Stimulated activated CD8-positive, alpha-beta memory T cell treated with anti-CD3 and anti-CD28 coated beads, Interleukin-4, amount 100 ng/mL, for 1 hour (primary cell): ENCODE results near the gene GBF1.
"Not testable (repeated sequence)": the region's sequence is repeated elsewhere in the genome, so short reads cannot be mapped to it uniquely, and the experiment has no call there.

ENCODE experiments used
- DNase-seq, 2 donors: peaks; one replicate each; pipeline ENCODE4 v3.0.0-alpha.2; 2020; ENCODE audit warnings: low read depth in 2 of 2, low spot score in 1 of 2

The GBF1 gene, protein sequence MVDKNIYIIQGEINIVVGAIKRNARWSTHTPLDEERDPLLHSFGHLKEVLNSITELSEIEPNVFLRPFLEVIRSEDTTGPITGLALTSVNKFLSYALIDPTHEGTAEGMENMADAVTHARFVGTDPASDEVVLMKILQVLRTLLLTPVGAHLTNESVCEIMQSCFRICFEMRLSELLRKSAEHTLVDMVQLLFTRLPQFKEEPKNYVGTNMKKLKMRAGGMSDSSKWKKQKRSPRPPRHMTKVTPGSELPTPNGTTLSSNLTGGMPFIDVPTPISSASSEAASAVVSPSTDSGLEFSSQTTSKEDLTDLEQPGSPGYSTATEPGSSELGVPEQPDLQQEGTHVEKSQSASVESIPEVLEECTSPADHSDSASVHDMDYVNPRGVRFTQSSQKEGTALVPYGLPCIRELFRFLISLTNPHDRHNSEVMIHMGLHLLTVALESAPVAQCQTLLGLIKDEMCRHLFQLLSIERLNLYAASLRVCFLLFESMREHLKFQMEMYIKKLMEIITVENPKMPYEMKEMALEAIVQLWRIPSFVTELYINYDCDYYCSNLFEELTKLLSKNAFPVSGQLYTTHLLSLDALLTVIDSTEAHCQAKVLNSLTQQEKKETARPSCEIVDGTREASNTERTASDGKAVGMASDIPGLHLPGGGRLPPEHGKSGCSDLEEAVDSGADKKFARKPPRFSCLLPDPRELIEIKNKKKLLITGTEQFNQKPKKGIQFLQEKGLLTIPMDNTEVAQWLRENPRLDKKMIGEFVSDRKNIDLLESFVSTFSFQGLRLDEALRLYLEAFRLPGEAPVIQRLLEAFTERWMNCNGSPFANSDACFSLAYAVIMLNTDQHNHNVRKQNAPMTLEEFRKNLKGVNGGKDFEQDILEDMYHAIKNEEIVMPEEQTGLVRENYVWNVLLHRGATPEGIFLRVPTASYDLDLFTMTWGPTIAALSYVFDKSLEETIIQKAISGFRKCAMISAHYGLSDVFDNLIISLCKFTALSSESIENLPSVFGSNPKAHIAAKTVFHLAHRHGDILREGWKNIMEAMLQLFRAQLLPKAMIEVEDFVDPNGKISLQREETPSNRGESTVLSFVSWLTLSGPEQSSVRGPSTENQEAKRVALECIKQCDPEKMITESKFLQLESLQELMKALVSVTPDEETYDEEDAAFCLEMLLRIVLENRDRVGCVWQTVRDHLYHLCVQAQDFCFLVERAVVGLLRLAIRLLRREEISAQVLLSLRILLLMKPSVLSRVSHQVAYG (N-terminal part only)

DNA sequence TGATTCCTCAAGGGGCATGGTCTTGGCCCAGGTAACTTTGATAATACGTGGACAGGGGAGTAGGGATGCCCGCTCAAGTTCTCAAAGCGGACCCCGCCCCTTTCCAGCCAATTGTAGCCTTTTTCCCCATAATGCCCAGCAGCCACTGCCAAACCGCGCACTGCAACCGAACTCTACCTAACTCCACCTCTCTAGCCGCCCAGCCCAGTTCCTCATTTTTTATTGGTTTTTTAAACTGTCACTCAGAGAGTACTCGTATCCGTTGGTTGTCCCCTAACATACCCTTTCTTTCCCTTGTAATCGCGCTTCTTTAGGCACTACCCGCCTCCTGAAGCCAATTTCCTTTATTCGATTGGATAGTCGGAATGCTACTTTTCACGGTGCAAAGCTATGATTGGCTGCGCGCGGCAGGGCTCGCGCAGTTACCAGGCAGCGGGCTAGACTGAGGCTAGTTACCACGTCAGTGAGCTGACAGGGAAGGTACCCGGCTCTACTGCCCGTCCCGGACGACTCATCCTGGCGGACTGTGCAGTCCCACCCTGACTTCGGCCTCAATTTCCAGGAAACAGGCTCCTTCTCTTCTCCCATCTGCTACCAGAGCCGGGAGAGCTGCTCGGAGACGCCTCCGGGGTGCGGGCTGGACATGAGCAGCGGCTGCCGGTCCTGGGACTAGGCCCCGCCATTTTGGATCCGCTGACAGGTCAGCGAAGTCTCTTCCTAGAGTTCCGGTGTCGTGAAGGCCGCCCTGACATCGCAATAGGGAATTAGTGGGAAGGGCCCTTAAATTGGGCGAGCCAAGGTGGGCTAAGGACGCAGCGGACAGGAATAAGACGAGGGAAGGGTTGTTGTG is at the start of gene GBF1:
Gene GBF1 (plus strand): TSS at position 451 of the 850 bp plus-strand sequence. CDS start 13,407 bp downstream, outside the sequence.
- DNase-seq, result peak; percentile 69 to 74

DNA sequence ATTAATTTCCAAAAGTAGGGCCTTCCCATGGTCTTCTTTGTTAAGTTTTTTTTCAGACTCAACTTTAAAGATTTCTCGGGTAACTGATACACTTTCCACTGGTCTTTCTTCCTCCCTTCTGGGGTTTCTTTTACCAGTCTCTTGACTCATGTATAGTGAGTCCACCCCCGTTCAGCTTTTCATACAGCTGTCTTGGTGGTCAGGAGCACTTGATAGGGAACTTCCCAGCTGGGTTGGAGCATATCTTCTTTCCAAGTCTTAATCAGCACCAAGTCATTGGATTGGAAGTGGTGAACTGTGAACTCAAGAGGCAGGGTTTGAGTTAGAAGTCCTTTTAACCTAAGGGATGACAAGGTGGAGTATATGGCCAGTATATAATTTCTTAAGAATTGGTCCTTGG is 48.4 kb upstream of the GBF1 start:
- DNase-seq, result no peak

DNA sequence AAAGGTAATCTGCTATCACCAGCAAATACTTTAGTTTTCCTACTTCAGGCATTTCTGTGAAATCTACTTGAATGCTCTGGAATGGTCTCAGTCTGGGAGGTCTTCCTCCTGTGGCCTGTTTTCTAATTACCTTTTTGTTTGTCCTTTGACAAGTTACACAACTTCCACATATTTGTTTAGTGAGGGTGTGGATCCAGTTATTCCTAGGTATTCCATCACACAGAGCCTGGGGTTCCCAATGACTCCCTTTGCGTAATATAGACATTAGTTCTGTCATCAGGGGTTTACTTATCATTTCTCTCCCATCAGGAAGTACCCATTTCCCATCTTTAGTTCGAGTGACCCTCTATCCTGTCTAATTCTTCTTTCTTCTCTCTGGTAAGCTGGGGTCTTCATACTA is 47.3 kb upstream of the GBF1 start:
- DNase-seq, result no peak

DNA sequence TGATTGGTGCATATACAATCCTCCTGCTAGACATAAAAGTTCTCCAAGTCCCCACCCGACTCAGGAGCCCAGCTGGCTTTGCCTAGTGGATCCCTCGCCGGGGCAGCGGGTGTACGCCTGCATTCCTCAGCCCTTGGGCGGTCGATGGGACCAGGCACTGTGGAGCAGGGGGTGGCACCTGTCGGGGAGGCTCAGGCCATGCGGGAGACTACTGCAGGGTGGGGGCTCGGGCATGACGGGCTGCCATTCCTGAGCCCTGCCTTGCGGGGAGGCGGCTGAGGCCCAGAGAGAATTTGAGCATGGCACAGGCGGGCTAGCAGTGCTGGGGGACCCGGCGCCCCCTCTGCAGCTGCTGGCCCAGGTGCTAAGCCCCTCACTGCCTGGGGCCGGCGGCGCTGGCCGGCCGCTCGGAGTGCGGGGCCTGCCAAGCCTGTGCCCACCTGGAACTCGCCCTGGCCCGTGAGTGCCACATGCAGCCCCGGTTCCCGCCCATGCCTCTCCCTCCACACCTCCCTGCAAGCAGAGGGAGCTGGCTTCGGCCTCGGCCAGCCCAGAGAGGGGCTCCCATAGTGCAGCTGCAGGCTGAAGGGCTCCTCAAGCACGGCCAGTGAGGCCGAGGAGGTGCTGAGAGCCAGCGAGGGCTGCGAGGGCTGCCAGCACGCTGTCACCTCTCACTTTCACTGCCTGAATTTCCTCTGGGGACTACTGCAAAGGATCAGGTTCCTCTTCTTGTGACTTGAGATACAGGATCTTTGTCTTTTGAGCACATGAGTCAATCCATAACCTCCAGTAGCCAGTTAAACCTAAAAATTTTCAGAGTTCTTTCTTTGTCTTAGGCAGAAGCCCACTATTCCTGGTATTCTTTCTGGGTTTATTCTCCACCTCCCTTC is 44.3 kb upstream of the GBF1 start:
- no peak for DNase-seq

DNA sequence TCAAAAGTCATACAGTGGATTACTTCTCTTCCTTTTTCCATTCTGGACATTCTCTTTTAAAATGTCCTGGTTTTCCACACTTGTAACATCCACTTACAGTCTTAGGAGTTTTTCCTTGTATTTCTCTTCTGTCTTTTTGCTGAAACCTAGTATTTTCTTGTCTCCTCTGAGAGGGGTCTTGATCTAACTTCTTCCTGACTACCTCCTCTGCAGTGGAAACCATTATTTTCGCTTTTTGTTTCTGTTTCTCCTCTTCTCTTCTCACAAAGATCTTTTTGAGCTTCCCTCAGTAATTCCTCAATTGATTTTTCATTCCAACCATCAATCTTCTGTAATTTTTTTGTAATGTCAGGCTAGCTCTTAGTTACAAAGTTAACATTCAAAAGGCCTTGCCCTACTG is 42.9 kb upstream of the GBF1 start:
- DNase-seq, result no peak

DNA sequence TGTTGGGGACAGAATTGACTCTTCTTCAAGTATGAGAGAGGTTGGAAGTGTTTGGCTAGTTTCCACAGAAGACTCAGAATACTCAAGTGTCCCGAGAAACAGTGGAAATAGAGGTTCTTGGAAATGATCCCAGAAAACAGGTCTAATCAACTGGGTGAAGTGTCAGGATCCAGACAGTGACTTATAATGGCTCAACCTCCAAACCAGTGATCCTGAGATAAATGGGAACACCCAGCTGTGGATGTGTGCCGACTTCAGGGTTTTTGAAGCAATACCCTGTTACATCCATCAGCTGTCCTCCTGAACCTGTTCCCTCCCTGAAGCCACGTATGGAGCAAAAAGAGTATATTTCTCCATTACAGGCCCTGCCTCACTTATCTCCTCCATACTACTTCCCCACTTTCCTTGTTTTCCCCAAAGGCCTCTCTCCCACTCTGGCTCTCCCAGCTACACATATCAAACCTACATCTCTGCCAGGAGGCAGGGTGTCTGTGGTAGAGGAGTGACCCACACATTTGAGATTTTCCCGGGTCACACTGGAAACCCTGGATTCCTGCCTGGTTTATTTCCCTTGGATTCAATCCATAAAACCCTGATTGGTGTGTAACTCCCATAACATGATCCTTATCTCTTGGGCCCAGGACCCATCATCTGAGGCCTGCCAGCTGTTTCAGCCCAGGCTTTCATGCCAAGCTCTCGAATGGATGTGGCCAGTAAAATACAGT is 36.9 kb upstream of the GBF1 start:
- DNase-seq, result no peak

DNA sequence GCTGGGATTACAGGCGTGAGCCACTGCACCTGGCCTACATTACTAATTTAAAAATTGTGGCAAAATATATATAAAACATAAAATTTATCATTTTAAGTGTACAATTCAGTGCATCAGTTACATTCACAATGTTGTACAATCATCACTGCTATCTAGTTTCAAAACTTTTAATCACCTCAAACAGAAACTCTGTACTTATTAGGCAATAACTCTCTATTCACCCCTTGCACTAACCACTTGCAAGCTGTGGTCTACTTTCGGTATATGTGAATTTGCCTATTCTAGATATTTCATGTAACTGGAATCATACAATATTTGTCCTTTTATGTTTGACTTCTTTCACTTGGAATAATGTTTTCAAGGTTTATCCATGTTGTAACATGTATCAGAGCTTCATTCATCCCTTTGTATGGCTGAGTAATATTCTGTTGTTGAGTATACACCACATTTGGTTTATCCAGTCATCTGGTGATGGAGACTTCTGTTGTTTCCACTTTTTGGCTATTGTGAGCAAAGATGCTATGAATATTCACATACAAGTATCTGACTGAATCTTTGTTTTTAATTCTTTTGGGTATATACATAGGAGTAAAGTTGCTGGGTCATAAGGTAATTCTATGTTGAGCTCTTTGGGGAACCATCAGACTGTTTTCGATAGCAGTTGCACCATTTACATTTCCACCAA is 33.6 kb upstream of the GBF1 start:
- no peak for DNase-seq

DNA sequence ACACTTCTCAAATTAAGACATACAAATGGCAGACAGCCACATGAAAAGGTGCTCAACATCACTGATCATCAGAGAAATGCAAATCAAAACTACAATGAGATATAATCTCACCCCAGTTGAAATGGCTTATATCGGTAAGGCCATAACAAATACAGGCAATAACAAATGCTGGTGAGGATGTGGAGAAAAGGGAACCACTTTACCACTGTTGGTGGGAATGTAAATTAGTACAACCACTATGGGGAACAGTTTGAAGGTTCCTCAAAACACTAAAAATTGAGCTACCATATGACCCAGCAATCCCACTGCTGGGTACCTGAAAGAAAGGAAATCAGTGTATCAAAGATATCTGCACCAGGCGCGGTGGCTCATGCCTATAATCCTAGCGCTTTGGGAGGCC is 31.7 kb upstream of the GBF1 start:
- DNase-seq, result not testable (repeated sequence)

DNA sequence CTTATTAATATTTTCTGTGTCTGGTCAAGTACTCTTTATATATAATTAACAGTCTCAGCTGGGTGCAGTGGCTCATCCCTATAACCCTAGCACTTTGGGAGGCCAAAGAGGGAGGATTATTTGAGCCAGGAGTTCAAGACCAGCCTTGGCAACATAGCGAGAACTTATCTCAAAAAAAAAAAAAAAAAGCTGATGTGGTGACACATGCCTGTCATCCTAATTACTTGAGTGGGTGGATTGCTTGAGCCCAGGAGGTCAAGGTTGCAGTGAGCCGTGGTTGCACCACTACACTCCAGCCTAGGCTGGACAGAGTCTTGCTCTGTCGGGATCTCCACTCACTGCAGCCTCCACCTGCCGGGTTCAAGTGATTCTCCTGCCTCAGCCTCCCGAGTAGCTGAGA is 26.0 kb upstream of the GBF1 start:
- DNase-seq, result no peak

DNA sequence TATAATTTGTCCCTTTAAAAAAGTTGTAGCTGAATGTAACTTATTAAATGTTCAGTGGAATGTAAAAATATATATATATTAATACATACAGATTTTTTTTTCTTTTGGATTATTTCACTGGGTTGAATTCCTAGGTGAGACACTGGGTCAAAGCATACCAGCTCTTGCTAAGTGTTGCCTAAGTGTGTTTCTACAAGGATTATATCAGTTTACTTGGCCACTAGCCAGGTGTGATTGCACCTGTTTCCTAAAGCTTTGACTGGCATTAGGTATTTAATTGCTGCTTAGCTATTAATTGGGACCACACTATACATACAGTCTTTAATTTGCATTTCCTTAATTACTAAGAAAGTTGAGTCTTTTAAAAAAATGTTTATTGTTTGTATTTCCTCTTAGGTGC is 24.7 kb upstream of the GBF1 start:
- no peak for DNase-seq

DNA sequence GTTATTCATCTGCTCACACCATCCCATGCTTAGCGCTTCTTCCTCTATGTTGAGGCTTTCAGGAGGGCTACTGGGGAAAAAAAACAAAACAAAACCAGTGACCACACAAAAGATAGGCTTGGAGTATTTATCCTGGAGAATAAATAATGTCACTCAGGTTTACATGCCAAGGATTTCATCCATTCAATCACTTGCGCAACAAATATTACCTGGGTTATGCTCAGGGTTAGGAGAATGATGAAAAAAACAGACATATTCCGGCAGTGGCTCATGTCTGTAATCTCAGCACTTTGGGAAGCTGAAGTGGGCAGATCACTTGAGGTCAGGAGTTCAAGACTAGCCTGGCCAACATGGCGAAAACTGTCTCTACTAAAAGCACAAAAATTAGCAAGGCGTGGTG is 22.5 kb upstream of the GBF1 start:
- no peak for DNase-seq

DNA sequence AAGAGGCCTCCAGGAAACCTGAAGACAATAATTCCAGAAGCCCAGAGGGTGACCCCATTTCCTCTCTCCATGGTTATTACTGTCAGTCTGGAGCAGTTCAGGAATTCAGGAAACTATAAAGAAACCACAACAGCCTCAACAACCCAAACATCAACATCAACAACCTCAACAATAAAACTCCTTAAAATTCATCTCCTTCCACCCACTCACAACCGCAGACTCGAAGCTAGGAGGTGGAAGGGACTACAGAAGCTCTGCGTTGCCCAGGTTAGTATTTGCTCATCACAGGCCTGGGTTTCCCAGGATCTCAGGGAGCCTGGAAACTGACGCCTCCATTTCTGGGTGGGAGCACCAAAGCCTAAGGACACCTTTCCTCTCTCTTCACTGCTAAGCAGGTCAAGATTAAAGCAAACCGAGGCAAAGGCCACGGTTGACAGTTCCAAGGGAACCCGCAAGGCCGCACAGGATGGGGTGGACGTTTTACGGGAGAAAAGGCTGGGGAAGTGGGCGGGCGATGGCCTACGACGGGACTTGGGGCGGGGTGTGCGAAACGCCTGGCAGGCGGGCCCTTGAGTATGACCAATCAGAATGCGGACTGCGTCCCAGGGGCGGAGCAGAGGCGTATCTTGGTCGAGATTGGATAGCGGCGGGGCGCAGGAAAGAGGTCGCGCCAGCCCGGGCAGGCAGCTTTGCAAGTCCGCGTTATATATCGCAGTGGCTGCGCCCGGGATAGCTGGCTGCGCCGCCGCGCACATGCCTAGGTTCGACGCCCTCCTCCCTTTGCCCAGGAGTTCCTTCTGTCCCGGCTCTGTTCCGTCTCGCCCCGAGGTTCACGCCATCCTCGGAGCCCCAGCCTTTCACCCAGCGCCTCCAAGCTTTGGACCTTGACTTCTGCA is 19.4 kb upstream of the GBF1 start, which contains the start of gene ELOVL3:
Gene ELOVL3 (plus strand): TSS at position 654 of the 896 bp plus-strand sequence. CDS start 250 bp downstream, outside the sequence.
- DNase-seq, result peak; percentile 33 to 66

DNA sequence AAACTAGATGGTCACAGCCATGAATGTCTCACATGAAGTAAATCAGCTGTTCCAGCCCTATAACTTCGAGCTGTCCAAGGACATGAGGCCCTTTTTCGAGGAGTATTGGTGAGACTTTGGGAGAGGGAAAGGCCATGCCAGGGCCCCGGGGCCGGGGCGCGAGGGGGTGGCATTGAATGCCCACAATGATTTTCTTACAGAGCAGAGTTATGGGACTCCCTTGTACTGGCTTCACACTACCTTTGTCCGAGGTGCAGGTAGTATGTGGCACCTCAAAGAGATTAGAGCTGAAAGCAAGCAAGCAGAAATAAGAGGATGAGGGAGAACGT is 18.8 kb upstream of the GBF1 start:
- no peak for DNase-seq

DNA sequence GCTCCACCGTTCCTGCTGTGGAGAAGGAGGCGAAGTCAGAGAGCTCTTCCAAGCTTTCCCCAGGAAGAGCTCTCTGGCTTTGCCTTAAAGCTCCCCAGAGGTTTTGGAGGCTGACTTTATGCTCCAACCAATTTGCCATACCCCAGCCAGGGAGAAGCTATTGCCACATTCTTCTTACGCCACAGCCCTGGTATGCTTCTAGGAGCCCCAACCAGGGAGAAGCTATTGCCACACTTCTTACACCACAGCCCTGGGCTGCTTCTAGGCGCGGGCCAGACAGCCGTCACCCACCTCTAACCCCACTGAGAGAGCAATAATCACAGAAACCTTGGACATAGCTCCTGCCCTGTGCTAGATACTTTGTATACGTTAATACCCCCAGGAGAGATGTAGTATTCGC is 18.3 kb upstream of the GBF1 start:
- no peak for DNase-seq

DNA sequence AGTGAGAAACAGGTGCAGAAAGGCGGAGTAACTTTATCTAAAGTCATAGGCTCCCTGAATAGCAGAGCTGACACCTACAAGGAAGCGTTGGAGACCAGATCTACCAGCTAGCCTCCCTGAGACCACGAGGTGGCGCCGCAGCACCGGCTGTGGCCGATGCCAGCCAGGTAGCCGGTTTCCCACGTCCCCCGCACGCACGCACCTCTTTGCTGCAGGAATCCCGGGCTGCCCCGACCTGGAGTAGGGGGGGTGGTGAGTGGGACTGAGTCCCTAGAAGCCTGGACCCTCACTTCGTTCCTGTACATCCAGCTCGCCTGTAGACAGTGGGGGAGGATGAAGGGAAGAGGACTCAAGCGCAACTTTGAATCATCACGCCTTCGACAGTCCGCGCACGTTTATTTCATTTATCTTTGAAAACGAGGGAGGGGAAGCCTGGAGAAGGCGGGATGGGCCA is 15.5 kb upstream of the GBF1 start:
- peak; percentile 59 to 75 for DNase-seq

DNA sequence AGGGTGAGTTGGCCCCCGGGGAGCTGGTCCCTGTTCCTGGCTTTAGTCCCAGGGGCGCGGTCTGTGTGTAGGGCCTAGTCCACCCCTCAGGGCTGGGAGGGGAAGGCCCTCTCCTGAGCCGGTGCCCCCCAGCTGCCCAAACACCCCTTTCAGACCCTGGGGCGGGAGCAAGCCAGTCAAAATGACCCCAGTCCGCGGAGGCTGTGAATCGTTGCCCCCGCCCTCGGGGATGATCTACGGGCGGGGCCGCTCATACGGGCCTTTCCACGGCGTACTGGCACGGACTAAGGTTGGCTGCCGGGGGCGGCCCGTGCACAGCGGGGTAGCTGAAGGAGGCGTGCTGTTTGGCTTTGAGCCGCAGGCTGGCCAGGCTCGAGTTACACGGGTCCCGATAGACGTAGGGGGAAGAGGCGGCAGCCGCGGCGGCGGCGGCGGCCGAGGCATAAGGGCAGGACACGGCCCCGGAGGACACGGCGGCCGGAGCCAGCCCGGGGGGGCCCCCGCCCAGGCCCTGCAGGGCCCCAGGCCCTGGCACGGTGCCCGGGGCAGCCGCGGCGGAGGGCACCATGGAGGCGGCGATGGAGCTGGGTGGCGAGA is 15.0 kb upstream of the GBF1 start:
- no peak for DNase-seq

DNA sequence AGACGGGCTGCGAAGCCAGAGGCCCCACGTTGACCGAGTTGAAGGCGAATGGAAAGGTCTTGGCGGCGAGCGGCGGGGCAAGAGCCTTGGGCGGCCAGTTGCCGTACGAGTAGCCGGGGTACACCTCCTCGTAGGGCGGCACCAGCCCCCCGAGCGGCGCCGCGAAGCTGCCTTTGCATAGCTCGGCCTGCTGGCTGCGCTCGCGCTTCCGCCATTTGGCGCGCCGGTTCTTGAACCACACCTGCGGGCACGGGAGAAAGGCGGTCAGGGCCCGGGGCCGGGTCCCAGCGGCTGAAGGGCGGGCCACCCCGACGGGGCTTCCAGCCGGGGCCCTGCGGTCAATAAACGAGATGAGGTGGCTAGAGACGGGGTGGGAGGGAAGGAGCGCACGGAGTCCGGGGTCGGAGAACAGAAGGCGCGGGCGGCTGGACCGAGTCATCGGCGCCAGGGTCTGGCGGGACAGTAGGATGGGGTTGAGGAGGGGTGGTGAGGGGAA is 14.4 kb upstream of the GBF1 start:
- peak in 1 of 2 donors; percentile 24 for DNase-seq
